DND-41 (cell line): Measurements from ENCODE around the gene THRSP.

ENCODE experiments used
- ATAC-seq: fragments of 200-7000 bp; cut with Tn5 transposase; 3 replicates; pipeline ENCODE4 v1.9.1; 2021; ENCODE audit warnings: low read depth; ENCODE audit not compliant: insufficient read depth
- DNase-seq: peaks from one replicate; pipeline ENCODE4 v3.0.0-alpha.2; 2020
- H2AFZ ChIP-seq: 2 replicates; pipeline ENCODE4 v1.6.0; 2012; ENCODE audit warnings: low read depth, low read length
- H3K27ac ChIP-seq: 2 replicates; pipeline ENCODE4 v1.5.1; 2012; ENCODE audit warnings: low read length, inconsistent platforms
- H3K27me3 ChIP-seq: fragments of 200-600 bp; sonication (generic); 2 replicates; pipeline ENCODE4 v1.6.0; 2012; ENCODE audit warnings: low read length, mild to moderate bottlenecking, inconsistent platforms; ENCODE audit not compliant: insufficient read depth, poor library complexity
- H3K36me3 ChIP-seq: 2 replicates; pipeline ENCODE4 v1.5.1; 2012; ENCODE audit warnings: low read length, inconsistent platforms; ENCODE audit not compliant: insufficient read depth
- H3K4me1 ChIP-seq: 2 replicates; pipeline ENCODE4 v1.5.1; 2012; ENCODE audit warnings: mild to moderate bottlenecking, low read length; ENCODE audit not compliant: insufficient read depth
- H3K4me2 ChIP-seq: 2 replicates; pipeline ENCODE4 v1.6.0; 2012; ENCODE audit warnings: mild to moderate bottlenecking, moderate library complexity, low read length, inconsistent platforms; ENCODE audit not compliant: insufficient read depth
- H3K4me3 ChIP-seq, 2 experiments: fragments of 200-600 bp in 1 of 2; shearing (Covaris generic) in 1 of 2; 2 replicates each; pipeline ENCODE4 v1.5.1; 2012 to 2016; ENCODE audit warnings: inconsistent platforms in 2 of 2, low read length in 2 of 2, mild to moderate bottlenecking in 2 of 2, low read depth in 1 of 2, moderate library complexity in 1 of 2
- H3K79me2 ChIP-seq: 2 replicates; pipeline ENCODE4 v1.6.0; 2012; ENCODE audit warnings: low read length, inconsistent platforms; ENCODE audit not compliant: insufficient read depth
- H3K9ac ChIP-seq: 2 replicates; pipeline ENCODE4 v1.6.0; 2012; ENCODE audit warnings: low read depth, mild to moderate bottlenecking, inconsistent platforms, low read length, moderate library complexity
- H3K9me3 ChIP-seq: 2 replicates; pipeline ENCODE4 v1.5.1; 2012; ENCODE audit warnings: low read length, moderate library complexity, mild to moderate bottlenecking, inconsistent platforms; ENCODE audit not compliant: insufficient read depth, severe bottlenecking
- H4K20me1 ChIP-seq: 2 replicates; pipeline ENCODE4 v1.6.0; 2012; ENCODE audit warnings: low read length; ENCODE audit not compliant: insufficient read depth
- CTCF ChIP-seq: IDR thresholded peaks from 2 replicates; pipeline ENCODE4 v1.5.1; 2012; ENCODE audit warnings: borderline replicate concordance, low read length, moderate library complexity, mild to moderate bottlenecking; ENCODE audit not compliant: poor library complexity, severe bottlenecking; ENCODE audit errors: extremely low read depth
- EZH2 ChIP-seq: IDR thresholded peaks from 3 replicates; pipeline ENCODE4 v1.6.1; 2012; ENCODE audit warnings: borderline replicate concordance, low read depth, mild to moderate bottlenecking, moderate library complexity, low read length, inconsistent platforms; ENCODE audit not compliant: severe bottlenecking

THRSP gene

GRCh38 chr11:78037056-78037455 lies 26.6 kb upstream of the THRSP start:
- H3K4me2 ChIP-seq, result no peak overlapping the region
- H3K27me3 ChIP-seq, result no peaks in the 10 kb centered on the region
- H3K4me1 ChIP-seq, result peaks cover 10% of the 10 kb centered on the region
- no peak overlapping the region for H3K4me3 ChIP-seq
- no peaks in the 10 kb centered on the region for H3K36me3 ChIP-seq
- DNase-seq (no peak), ATAC-seq (no peak)
- H4K20me1 ChIP-seq, result no peaks in the 10 kb centered on the region
- H3K79me2 ChIP-seq, result no peaks in the 10 kb centered on the region
- no peak overlapping the region for H3K27ac ChIP-seq
- TF ChIP-seq CTCF (no peak), EZH2 (no peak)
- no peaks in the 10 kb centered on the region for H3K9me3 ChIP-seq
- no peak overlapping the region for H3K9ac ChIP-seq
- no peak overlapping the region for H2AFZ ChIP-seq

- TF ChIP-seq EZH2 (no peak), CTCF (no peak)
- no peaks in the 10 kb centered on the region for H3K9me3 ChIP-seq
- no peak overlapping the region for H3K9ac ChIP-seq
- no peak for DNase-seq
- H3K27me3 ChIP-seq, result no peaks in the 10 kb centered on the region
- no peaks in the 10 kb centered on the region for H4K20me1 ChIP-seq
- H3K4me3 ChIP-seq, result no peak overlapping the region
- H3K36me3 ChIP-seq, result no peaks in the 10 kb centered on the region
- H2AFZ ChIP-seq, result no peak overlapping the region
- no peak overlapping the region for H3K4me2 ChIP-seq
- ATAC-seq, result no peak
- no peak overlapping the region for H3K27ac ChIP-seq
- H3K79me2 ChIP-seq, result no peaks in the 10 kb centered on the region
- H3K4me1 ChIP-seq, result peaks cover 10% of the 10 kb centered on the region
Observed at GRCh38 chr11:78037825-78038620, 25.6 kb upstream of the THRSP start.

GRCh38 chr11:78038697-78039313 lies 24.9 kb upstream of the THRSP start:
- peaks cover 10% of the 10 kb centered on the region for H3K4me1 ChIP-seq
- no peak for DNase-seq

More at GRCh38 chr11:78038697-78039313, 24.9 kb upstream of the THRSP start:
- H4K20me1 ChIP-seq, result no peaks in the 10 kb centered on the region
- H3K79me2 ChIP-seq, result no peaks in the 10 kb centered on the region
- no peaks in the 10 kb centered on the region for H3K9me3 ChIP-seq
- no peak overlapping the region for H2AFZ ChIP-seq
- no peak overlapping the region for H3K9ac ChIP-seq
- ATAC-seq, result no peak
- no peaks in the 10 kb centered on the region for H3K36me3 ChIP-seq
- no peak overlapping the region for H3K4me3 ChIP-seq
- TF ChIP-seq EZH2 (no peak), CTCF (no peak)
- no peak overlapping the region for H3K4me2 ChIP-seq
- H3K27ac ChIP-seq, result no peak overlapping the region
- H3K27me3 ChIP-seq, result no peaks in the 10 kb centered on the region
